DMS53 treated with DMSO at 0.1 percent for 48 hours (cell line): ENCODE data around the gene TTC16.

ENCODE experiments used
- DNase-seq: peaks from one replicate; lab custom pipeline; 2025; ENCODE audit not compliant: unreplicated experiment; lab: John Stamatoyannopoulos, UW

TTC16 gene

GRCh38 chr9:127698386-127698785, 17.5 kb upstream of the TTC16 start:
- DNase-seq: no peak

DNA sequence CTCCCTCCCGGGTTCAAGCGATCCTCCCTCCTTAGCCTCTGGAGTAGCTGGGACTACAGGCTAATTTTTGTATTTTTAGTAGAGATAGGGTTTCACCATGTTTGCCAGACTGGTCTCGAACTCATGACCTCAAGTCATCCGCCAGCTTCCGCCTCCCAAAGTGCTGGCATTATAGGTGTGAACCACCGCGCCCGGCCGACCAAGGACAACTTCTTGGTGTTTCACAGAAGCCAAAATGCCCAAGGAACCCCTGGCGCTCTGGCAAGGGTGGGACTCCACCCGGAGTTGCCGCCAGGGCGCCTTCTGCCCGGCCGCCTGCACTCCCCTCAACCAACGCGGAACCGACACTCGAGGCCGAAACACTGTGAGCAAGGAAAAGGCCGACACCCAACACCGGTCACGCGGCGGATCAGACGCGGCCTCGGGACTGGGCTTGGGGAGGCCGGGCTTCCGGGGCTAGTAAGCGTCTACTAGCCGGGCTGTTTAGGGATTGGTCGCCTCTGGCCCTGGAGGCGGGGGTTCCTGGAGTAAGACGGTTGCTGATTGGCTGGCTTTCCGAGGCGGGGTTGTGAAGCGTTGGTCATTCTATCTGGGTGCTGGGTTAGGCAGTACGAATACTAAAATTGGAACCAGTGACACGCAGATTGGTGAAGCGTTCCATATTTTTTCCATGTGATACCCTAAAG, 16.8 kb upstream of the TTC16 start:
- peak; percentile 96 for DNase-seq

GRCh38 chr9:127700140-127700539, 15.7 kb upstream of the TTC16 start:
- no peak for DNase-seq

DNA sequence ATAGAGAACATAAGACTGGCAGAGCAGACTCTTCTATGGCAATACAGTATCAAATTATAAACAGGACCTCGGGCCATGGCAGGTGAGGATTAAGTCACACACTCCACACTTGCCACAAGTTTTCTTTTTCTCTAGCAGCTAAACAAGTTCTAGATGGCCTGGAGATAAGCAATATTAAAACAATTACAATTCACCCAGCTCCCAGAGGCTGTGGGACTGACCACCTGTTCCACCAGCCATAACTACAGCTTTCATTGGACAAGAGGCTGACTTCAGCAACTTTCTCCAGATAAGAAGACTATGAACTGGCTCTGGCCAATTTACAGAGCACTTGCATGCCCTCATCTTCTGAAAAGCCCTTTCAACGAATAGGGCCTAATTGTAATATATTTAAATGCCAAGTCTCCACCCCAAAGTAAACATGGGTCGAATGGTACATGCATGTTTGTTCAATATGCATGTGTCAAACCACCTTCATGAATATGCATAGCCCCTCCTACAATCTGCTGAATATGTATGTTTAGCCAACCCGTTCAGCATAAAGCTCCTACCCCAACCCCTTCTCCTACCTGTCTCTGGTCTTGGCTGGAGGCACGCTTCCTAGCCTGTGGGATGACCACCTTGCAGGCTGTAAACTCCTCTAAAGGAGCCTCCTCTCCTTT, 15.2 kb upstream of the TTC16 start:
- DNase-seq: no peak

DNA sequence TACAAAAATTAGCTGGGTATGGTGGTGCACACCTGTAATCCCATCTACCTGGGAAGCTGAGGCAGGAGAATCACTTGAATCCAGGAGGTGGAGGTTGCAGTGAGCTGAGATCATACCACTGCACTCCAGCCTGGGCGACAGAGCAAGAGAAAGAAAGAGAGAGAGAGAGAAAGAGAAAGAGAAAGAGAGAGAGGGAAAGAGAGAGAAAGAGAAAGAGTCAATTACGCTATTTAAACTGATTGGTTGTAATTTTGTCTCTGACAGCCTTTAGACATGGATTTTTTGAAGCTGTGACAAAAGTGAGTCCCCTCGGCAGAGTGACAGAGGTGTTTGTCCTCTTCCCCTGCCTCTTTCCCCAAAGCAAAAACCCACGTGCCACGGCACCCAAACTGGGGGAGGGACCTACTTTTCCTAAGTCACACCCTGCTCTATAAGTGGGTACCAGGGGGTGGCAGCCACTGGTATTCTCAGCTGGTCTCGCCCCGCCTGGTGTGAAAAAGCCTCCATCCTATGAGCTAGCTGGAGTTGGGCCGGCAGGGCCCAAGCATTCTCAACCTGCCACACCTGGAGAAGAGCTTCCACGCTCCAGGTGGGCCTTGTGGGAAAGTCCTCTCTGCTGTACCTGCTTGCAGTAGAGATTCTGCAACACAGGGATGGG, 12.5 kb upstream of the TTC16 start:
- DNase-seq: no peak

DNA sequence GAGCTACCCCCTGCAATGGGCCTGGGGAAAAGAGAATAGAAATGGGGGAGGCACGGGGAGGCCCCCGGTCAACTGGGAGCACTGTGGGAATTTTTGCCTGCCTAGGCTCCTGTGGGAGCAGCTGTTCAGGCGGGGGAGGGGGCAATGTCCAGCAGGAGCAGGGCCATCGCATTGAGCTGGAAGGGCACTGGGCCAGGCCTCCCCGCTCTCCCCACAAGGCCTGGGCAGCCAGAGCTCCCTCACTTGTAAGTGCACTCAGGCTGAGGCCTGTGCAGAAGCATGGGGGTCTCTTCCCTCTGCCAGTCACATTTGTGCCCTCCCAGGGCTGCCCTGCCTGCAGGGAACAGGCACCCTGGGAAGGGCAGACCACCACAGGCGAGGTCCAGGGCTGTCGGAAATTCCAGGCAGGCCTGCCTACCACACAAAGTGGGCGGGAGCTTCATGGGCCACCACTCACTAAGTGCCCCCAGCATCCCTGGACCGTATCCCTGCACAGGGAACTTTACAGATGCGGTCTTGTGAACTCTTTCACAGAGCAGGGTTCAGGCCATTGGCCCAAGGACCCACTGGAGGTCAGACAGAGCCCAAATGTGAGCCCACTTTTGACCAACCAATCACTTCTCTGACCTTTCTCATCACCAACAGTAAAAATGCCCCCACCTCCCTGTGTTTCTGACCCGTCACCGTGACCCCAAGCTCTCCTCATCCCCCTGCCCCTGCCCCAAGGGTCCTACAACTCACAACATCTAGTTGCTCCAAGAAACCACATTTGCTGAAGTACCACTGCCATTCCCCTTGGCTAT, 10.1 kb upstream of the TTC16 start:
- no peak for DNase-seq

DNA sequence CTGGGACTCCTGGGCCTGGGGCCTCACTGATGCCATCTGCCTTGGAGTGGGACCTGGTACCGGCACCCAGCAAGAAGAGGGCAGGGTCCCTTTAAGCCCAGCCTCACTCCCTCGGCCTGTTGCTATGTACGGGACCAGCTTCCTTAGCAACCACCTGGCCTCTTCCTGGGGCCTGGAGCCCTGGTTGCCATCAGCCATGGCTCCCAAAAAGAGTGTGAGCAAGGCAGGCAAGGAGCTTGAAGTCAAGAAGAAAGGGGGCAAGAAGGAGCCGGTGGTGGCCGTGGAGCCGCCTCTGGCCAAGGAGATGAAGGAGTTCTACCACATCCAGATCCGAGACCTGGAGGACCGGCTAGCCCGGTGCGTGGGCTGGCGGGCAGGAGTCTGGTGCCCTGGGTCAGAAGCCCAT, 9.0 kb upstream of the TTC16 start, which contains the start of gene CFAP157:
Gene CFAP157, plus strand, starts transcription at position 153 of the 406 bp plus-strand sequence. Its CDS starts 44 bp downstream, at position 197.
- DNase-seq: no peak

- DNase-seq: peak; percentile 41
These were observed 8.1 kb upstream of the TTC16 start for GRCh38 chr9:127707766-127708165.

GRCh38 chr9:127708952-127709587, 6.8 kb upstream of the TTC16 start:
- no peak for DNase-seq

DNA sequence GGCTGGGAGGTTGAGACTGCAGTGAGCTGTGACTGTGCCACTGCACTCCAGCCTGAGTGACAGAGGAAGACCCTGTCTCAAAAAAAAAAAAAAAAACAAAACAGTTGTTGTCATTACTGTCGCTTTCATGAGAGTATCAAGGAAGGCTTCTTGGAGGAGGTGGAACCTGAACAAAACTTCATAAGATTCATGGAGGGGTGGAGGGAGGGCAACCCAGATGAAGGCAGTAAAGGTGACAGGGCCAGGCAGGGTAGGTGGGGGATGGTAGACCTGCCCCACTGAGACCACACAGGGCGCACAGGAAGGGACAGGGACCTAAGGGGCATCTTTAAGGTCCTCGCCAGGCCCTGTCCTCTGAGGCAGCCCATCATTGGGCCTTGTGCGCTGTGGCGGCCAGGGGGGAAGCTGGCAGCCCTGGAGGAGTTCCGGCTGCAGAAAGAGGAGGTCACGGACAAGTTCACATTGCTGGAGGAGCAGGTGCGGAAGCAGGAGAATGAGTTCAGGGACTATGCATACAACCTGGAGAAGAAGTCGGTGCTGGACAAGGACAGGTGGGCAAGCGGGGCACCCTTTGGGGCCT, 5.6 kb upstream of the TTC16 start:
- no peak for DNase-seq

DNA sequence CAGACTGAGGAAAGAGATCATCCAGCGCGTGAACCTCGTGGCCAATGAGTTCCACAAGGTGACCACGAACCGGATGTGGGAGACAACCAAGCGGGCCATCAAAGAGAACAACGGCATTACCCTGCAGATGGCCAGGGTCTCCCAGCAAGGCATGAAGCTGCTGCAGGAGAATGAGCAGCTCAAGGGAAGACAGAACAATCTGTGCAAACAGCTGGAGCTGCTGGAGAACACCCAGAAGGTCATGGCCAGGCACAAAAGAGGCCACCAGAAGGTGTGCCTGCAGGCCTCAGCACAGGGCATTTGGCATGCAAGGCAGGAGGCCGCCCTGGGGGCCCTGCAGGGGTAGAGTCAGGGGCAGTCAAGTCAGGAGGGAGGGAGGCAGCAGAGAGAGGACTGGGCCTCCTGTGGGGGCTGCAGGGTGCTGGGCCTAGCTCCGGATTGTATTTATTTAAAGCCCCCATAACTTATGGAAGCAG, 4.6 kb upstream of the TTC16 start:
- DNase-seq: no peak

DNA sequence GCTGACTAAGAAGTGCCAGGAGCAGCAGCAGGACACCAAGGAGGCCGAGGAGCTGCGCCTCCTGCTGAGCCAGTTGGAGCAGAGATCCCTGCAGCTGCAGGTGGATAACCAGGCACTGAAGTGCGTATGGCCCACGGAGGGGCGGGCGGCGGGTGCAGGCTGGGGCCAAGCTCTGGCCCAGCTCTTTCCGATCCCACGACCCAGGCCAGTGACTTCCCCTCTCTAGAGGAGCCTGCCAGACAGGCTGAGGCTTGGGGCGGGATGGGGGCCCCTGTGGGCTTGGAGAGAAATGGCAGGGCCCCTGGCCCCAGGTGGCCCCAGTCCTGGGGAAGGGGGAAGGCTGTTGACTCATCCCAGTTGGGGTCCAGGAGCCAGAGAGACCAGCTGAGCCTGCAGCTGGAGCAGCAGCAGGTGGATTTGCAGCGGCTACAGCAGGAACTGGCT, 4.0 kb upstream of the TTC16 start:
- DNase-seq: no peak

DNA sequence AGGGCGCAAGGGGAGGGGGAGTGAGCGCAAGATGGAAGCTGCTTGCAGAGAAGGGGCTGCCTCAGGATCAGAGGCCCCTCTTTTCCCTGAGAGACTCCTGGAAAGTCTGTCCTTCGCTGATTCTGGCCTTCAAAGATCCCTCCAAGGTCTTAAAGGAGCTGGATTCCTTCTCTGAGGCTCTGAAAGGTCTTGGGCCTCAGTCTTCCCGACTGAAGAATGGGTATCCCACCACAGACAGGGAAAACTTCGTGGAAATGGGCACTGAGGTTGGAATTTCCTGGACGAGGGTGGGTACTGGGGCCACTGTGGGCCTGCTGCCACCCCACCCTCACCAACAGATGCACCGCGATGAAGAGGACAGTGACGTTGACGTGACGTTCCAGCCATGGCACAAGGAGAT, 3.5 kb upstream of the TTC16 start:
- no peak for DNase-seq

GRCh38 chr9:127712867-127713266, 3.0 kb upstream of the TTC16 start:
- no peak for DNase-seq

DNA sequence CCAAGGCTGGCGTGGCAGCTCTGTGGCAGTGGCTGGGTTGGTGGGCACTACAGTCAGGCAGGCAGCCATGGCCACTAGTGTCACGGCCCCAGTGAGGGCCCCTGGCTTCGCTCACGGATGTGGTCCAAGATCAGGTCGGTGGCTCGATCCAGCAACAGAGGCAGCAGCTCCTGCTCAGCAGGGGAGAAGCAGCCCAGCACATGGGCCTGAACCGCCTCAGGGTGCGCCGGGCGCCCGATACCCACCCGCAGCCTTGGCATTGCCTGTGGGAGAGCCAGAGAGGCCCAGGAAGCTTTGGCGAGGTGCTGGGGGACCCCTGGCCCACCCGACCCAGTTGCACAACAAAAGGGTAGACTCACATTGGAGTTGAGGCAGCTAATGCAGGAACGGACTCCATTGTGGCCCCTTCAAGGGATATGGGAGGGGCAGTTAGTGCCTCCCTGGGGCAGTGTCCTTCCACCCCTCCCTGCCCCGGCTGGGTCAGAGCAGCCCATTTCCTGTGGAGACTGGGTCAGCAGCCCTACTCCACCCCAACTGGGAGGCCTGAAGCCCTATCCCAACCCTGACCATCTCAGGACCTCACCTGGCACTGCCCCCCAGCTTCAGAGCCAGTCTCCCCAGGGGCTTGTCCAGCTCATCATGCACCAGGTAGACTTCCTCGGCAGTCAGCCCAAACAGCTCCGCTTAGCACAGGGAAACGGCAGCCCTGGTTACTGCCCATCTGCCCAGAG, 1.7 kb upstream of the TTC16 start:
- DNase-seq: no peak

DNA sequence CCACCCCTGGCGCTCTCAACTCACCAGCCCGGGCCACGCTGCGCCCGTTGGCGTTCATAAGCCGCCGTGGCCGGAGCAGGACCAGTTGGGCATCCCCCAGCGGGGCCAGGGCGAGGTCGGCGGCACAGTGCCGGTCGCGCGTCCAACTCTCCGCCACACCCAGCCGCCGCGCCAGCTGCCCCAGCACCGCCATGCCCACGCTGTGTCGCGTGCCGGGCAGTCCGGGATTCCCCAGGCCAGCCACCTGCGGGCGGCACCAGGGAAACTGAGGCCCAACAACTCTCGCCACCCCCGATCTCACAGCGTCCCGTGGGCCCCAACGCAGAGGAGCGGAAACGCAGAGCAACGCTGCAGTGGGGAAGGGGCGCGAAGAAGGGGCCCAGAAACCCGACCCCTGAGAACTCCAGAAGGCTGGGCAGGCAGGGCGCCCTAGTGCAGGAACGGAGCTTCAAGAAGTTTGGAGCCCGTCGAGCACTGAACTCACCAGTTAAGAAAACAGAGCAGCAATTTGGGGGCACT, 869 bp upstream of the TTC16 start:
- no peak for DNase-seq

GRCh38 chr9:127716412-127716811, 533 bp downstream of the TTC16 start:
- no peak for DNase-seq

DNA sequence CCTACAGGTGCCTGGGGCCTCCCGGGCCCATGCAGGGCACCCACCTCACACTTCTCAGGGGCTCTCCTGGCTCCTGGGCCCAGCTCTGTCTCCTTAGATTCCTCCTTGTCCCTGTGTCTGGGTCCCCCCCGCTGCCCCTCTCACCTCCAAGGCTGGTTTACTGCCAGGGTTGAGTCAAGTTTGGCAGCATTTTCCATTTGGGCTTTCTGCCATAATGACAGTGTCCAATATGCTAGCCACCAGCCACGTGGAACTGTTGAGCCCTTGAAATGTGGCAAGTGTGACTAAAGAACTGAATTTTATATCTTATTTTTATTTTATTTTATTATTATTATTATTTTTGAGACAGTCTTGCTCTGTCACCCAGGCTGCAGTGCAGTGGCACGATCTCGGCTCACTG, 1.9 kb downstream of the TTC16 start:
- DNase-seq: no peak

DNA sequence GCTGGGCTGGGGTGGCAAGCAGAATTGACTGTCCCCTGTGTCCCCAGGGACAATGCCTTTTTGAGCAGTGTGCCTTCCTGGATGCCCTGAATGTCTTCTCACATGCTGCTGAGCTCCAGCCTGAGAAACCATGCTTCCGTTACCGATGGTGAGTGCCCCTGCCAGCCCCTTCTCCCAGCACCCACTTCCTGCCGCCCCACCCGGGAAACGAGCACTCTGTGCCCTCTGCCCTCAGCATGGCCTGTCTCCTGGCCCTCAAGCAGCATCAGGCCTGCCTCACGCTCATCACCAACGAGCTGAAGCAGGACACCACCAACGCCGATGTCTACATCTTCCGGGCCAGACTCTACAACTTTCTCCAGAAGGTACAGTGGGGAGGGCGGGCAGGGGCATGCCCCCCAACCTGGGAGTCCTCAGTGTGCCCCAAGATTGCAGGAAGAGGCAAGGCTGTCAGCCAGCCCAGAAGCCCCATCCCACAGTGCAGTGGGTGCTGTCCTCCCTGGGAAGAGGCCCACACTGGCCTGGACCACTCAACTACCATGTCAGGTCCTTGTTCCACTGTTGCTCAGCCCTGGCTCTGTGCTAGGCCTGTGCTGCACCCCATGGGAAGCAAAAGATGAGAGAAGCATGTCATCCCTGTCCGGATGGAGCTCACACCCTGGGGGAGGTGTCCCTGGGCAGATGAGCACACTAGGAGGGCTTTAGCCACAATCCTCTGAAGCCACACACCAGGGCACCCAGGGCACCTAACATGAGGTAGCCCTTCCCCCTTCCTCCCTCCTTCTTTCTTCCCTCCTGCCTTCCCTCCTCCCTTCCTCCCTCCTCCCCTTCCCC, 4.4 kb downstream of the TTC16 start:
- DNase-seq: no peak
